HFF-Myc (cell line): ENCODE results near the gene PLA2G2D.

ENCODE experiments used
- DNase-seq: peaks from one replicate; pipeline ENCODE4 v3.0.0-alpha.2; 2011; ENCODE audit warnings: low read depth; ENCODE audit errors: extremely low read depth
- H3K4me3 ChIP-seq: replicated peaks from 2 replicates; pipeline ENCODE4 v1.5.1; 2011; ENCODE audit warnings: low read depth, mild to moderate bottlenecking, control low read depth, low read length
- CTCF ChIP-seq: IDR thresholded peaks from 2 replicates; pipeline ENCODE4 v1.5.1; 2012; ENCODE audit warnings: mild to moderate bottlenecking, low read depth, low read length, control low read depth; ENCODE audit errors: missing control alignments

PLA2G2D gene

DNA sequence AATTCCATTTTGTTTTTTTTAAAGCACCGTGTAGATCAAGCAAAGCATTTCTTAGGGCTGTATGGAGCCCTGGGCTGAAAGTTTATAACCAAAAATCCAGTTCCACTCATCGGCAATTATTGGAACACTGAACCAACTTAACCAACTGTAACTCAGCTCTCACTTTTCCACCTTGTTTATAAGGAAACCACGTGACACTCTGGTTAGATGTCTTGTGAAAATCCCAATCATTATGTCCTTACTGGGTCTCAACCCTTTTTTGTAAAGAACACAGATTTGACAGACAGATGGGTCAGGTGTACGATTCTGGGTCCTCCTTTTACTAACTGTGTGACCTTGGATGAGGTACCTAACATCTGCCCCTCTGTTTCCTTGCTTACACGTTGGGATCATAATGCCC, 43.1 kb downstream of the PLA2G2D start:
- no peak for TF ChIP-seq CTCF
- no peak for DNase-seq
- no peak overlapping the region for H3K4me3 ChIP-seq

DNA sequence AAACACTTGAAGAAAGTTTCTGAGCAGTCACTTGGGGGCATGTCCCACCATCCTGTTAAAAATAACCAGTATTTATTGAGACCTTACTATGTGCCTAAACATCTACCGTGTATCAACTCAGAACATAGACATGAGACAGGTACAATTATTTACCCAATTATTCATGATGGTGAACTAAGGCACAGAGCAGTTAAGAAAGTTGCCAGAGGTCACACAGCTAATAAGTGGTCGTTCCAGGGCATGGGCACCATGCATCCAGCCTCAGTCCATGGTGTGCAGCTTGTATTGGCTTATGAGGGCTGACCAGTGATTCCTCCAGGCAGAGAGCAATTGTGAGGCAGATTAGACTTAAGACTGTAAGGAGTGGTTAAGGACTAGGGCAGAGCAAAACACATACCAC, 44.0 kb downstream of the PLA2G2D start:
- no peak for DNase-seq
- TF ChIP-seq CTCF = no peak
- no peak overlapping the region for H3K4me3 ChIP-seq

- no peak overlapping the region for H3K4me3 ChIP-seq
- DNase-seq = no peak
- TF ChIP-seq CTCF = no peak
These were observed 44.6 kb downstream of the PLA2G2D start for GRCh38 chr1:20074725-20075171.

GRCh38 chr1:20074055-20074724, 45.1 kb downstream of the PLA2G2D start:
- no peak for DNase-seq
- no peak overlapping the region for H3K4me3 ChIP-seq
- TF ChIP-seq CTCF = no peak

DNA sequence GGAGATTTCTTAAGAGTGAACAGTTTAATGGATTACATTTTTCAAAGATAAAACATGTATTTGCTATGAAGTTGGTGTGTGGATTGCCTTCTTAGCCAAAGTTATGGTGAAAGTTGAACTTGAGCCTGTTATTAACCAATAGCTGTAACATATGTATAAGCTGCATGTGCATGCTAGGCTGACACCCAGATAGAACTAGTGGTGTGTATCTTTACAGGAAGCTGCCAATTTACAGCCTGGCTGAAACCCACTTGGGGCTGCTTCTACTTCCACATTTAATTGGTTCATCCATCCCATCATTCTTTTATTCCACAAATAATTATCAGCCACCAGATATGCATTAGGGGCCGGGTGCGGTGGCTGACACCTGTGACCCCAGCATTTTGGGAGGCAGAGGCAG, 46.1 kb downstream of the PLA2G2D start:
- H3K4me3 ChIP-seq = no peak overlapping the region
- DNase-seq = no peak
- TF ChIP-seq CTCF = no peak

DNA sequence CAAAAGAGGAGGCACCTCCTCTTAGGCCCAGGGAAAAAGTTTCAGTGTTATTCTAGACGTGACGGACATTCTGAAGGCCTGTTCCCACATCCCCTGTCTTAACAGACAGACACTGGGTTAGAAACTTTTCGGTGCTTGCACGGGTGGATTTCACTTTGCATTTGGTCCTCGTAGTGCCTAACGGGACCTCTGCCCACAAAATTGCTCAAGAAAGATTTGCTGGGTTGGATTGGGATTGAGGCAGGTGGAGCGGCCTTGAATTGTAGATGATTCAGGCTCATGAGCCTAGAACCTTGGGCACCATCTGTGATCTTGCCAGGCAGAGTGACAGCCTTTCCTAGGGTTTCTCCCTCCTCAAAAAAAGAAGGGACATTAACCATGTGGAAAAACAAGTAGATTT, 46.6 kb downstream of the PLA2G2D start:
- no peak for TF ChIP-seq CTCF
- no peak overlapping the region for H3K4me3 ChIP-seq
- DNase-seq = no peak

DNA sequence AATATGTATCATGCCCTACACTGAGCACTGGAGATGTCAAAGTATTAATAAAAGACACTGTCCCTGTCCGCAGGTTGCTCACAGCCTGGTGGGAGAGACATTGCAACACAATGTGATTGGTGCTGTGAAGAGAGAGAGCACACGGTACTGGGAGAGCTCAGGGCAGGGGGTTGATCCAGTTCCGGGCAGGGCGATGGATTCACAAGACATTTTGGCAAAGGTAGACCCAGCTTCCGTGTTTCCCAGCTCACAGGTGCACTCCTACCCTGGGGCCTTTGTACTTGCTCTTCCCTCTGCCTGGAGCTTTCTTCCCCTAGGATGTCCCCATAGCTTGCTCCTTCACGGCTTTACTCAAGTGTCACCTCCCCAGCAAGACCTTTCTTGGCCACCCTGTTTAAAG, 47.9 kb downstream of the PLA2G2D start:
- H3K4me3 ChIP-seq = no peak overlapping the region
- no peak for DNase-seq
- TF ChIP-seq CTCF = no peak
